ENCODE results near the gene AGTRAP.

The AGTRAP gene

DNA sequence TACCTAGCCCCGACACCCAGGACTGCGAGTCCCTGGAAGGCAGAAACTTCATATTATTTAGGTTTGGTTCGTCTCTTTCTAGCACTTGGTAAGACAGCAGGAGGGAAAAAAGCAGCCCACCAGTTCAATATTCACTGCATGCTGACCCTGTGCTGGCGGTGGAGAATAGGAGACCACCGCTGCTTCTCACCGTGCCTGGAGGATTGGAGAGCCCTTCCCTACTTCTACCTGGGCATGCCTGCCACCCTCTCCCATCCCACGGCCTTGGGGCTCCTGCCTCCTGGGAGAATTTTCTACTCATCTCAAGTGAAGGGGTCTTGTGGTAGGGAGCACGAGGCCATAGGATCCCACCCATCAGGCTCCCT lies 64.4 kb downstream of the AGTRAP start:
- no peak for DNase-seq (ENCODE audit: low read depth)
